ENCODE measurements around the gene RXRG. TPM values are rescaled to one million over a fixed set of nuclear protein-coding genes. Genes with fewer than 3 reads are reported as not detected.
A peak's percentile ranks its signal among the peaks of the same experiment; 100 is the strongest.

Gene RXRG
- total RNA-seq, 6 experiments from 2014 or later, result 0.26 to 0.32 TPM; not detected in 4

- no peak overlapping the region for H3K27ac ChIP-seq
- no peaks in the 10 kb centered on the region for H3K27me3 ChIP-seq
- DNase-seq (no peak), ATAC-seq (no peak)
- no peaks in the 10 kb centered on the region for H3K4me1 ChIP-seq
- no peaks in the 10 kb centered on the region for H3K36me3 ChIP-seq
- 60% methylated on average over 3 of the region's 4 CpGs for WGBS (ENCODE audit: insufficient coverage, low coverage, low lambda C conversion rate, missing lambda C conversion rate)
- no peaks in the 10 kb centered on the region for H3K9me3 ChIP-seq
- H3K4me3 ChIP-seq, result no peak overlapping the region
- intact Hi-C loops (cut with DNase I), result loop anchor here in 1 of 2 donors (10.0 kb wide), 1 partner anchor 199 kb away; no protein-coding TSS in a partner anchor
- TF ChIP-seq POLR2A (IDR thresholded peaks at IDR 0.05) (no peak), CTCF (IDR thresholded peaks at IDR 0.05) (no peak)
Observed at GRCh38 chr1:165395901-165396300, 49.0 kb downstream of the RXRG start.

- no peak for ATAC-seq
- Histone ChIP-seq H3K36me3 (no peaks in the 10 kb centered on the region), H3K4me3 (no peak overlapping the region), H3K9me3 (no peaks in the 10 kb centered on the region), H3K4me1 (no peaks in the 10 kb centered on the region), H3K27ac (no peak overlapping the region), H3K27me3 (no peaks in the 10 kb centered on the region)
- intact Hi-C loops (cut with DNase I), result loop anchor here in 1 of 2 donors (10.0 kb wide), 1 partner anchor 199 kb away; no protein-coding TSS in a partner anchor
- TF ChIP-seq CTCF (IDR thresholded peaks at IDR 0.05) (no peak), POLR2A (IDR thresholded peaks at IDR 0.05) (no peak)
- DNase-seq, result no peak
Observed at GRCh38 chr1:165395478-165395877, 49.4 kb downstream of the RXRG start.

GRCh38 chr1:165392634-165393571 is 52.0 kb downstream of the RXRG start:
- Histone ChIP-seq H3K4me1 (no peaks in the 10 kb centered on the region), H3K4me3 (no peak overlapping the region), H3K27me3 (no peaks in the 10 kb centered on the region), H3K27ac (no peak overlapping the region), H3K9me3 (no peaks in the 10 kb centered on the region), H3K36me3 (no peaks in the 10 kb centered on the region)
- TF ChIP-seq CTCF (IDR thresholded peaks at IDR 0.05) (peak; percentile 78 to 93 (median 92)), POLR2A (IDR thresholded peaks at IDR 0.05) (no peak)
- ATAC-seq (peak; percentile 95 to 99 (median 96)), DNase-seq (peak; percentile 69 to 75 (median 71))
- intact Hi-C loops (cut with DNase I), result loop anchor here in 1 of 2 donors (10.0 kb wide), 1 partner anchor 202 kb away; no protein-coding TSS in a partner anchor
- 12% methylated on average over 19 of the region's 19 CpGs for WGBS (ENCODE audit: insufficient coverage, low coverage, low lambda C conversion rate, missing lambda C conversion rate)

GRCh38 chr1:165389609-165390008 is 55.3 kb downstream of the RXRG start:
- H3K4me1 ChIP-seq, result no peaks in the 10 kb centered on the region
- 24% methylated on average over 2 of the region's 2 CpGs for WGBS (ENCODE audit: insufficient coverage, low coverage, low lambda C conversion rate, missing lambda C conversion rate)
- H3K27me3 ChIP-seq, result no peaks in the 10 kb centered on the region
- no peaks in the 10 kb centered on the region for H3K9me3 ChIP-seq
- ATAC-seq (no peak), DNase-seq (no peak)
- TF ChIP-seq POLR2A (IDR thresholded peaks at IDR 0.05), result no peak
- TF ChIP-seq CTCF (IDR thresholded peaks at IDR 0.05), result no peak
- no peaks in the 10 kb centered on the region for H3K36me3 ChIP-seq
- no peak overlapping the region for H3K27ac ChIP-seq
- H3K4me3 ChIP-seq, result no peak overlapping the region
- intact Hi-C loops (cut with DNase I), result loop anchor here in 1 of 2 donors (10.0 kb wide), 1 partner anchor 205 kb away; no protein-coding TSS in a partner anchor

Measured in right lobe of liver (tissue), 6 donors.